ENCODE results near the gene PCK2.

The PCK2 gene

DNA sequence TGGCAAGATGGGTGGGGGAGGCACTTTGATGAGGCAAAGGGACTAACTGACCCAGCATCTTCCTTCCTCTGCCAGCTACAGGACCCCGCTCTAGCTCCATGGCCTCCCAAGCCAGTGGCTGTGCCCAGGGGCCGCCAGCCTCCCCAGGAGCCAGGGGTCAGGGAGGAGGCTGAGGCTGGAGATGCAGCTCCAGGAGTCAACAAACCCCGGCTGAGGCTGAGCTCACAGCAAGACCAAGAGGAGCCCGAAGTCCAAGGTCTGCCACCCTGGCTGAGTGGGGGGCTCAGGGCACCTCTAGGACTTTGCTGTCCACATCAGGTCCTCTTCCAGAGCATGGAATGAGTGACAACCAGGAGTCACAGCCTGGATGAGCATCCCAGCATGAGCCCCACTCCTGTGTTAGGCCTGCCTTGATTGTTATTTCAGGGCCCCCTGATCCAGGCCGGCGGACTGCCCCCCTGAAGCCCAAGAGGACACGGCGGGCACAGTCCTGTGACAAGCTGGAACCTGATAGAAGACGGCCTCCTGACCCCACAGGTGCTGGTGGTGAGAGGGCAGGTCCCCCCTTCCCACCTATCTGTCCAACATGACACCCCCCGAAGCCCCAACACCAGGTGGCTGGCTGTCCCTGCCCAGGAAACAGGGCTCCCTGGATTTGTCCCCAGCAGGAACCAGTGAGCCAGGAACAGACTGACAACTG is 25.2 kb upstream of the PCK2 start:
- H3K27ac ChIP-seq = no peak overlapping the region
- H3K27me3 ChIP-seq = no peaks in the 10 kb centered on the region
- no peaks in the 10 kb centered on the region for H3K36me3 ChIP-seq
- TF ChIP-seq, protein P1, sequence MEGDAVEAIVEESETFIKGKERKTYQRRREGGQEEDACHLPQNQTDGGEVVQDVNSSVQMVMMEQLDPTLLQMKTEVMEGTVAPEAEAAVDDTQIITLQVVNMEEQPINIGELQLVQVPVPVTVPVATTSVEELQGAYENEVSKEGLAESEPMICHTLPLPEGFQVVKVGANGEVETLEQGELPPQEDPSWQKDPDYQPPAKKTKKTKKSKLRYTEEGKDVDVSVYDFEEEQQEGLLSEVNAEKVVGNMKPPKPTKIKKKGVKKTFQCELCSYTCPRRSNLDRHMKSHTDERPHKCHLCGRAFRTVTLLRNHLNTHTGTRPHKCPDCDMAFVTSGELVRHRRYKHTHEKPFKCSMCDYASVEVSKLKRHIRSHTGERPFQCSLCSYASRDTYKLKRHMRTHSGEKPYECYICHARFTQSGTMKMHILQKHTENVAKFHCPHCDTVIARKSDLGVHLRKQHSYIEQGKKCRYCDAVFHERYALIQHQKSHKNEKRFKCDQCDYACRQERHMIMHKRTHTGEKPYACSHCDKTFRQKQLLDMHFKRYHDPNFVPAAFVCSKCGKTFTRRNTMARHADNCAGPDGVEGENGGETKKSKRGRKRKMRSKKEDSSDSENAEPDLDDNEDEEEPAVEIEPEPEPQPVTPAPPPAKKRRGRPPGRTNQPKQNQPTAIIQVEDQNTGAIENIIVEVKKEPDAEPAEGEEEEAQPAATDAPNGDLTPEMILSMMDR (IDR thresholded peaks at IDR 0.05) = no peak
- no peaks in the 10 kb centered on the region for H3K9me3 ChIP-seq
- no peak overlapping the region for H3K4me3 ChIP-seq (ENCODE audit: low read depth in 1 of 2, low read length in 1 of 2)
- H3K4me1 ChIP-seq (ENCODE audit: control insufficient read depth in 1 of 2, insufficient read depth in 1 of 2, low read depth in 1 of 2, low read length in 1 of 2) = peaks cover 24 to 27% of the 10 kb centered on the region in 2 experiments

DNA sequence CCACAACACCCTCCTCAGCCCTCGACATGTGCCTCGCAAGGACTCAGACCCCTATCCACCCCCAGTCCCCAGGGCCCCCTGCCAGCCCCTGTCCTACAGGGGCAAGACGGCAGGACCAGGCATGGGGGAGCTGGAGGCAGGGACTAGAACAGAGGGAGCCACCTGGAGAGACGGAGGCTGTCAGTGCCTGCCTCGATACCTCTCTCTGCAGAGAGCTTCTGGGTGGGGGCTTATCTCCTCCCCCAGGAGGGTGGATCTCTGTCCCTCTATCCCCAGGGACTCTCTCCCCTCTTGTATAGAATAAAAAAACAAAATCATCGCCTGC is 24.7 kb upstream of the PCK2 start:
- Histone ChIP-seq H3K27ac (no peak overlapping the region), H3K27me3 (no peaks in the 10 kb centered on the region), H3K9me3 (no peaks in the 10 kb centered on the region), H3K36me3 (no peaks in the 10 kb centered on the region), H3K4me1 (ENCODE audit: control insufficient read depth in 1 of 2, insufficient read depth in 1 of 2, low read depth in 1 of 2, low read length in 1 of 2) (peaks cover 24 to 27% of the 10 kb centered on the region in 2 experiments), H3K4me3 (ENCODE audit: low read depth in 1 of 2, low read length in 1 of 2) (no peak overlapping the region)
- TF ChIP-seq, protein P1 (IDR thresholded peaks at IDR 0.05) = no peak

DNA sequence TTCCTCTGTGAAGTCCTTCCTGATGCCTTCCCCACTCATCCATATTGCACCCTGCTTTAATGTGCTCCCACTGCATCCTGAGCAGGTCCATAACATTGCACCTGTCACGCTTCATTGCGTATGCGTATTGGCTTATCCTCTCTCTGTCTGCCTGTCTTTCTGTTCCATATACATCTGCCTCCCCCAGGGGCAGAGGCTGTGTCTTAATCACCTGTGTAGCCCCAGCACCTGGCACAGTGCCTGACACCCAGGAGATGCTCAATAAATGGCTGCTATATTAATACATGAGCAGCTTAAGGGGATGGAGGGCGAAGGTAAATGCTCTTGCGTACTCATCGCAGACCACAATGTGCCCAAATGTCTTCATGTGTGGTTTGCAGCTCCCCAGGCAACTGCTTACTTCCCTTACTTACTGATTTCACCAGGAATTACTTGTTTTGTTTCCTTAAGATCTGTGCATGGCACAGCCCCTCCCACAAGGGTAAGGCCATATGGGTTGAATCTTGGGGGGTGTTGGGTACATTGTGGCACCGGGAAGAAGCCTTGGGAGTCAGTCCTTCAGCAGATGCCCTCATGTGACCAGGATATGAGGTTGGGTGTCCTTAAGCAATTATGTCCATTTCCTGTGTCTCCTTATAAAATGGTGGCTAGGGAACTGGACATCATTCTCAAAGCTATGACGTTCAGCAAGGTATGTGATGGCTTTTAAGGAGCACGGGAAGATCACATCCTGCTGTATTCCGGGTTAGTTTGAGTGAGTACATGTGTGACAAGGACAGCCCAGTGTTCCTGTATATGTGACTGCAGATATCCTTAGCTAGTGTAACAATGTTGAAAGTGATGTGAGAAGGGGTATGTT is 23.6 kb upstream of the PCK2 start:
- no peak overlapping the region for H3K4me3 ChIP-seq (ENCODE audit: low read depth in 1 of 2, low read length in 1 of 2)
- no peaks in the 10 kb centered on the region for H3K9me3 ChIP-seq
- H3K36me3 ChIP-seq = no peaks in the 10 kb centered on the region
- TF ChIP-seq, protein P1 (IDR thresholded peaks at IDR 0.05) = no peak
- peaks cover 24 to 27% of the 10 kb centered on the region in 2 experiments for H3K4me1 ChIP-seq (ENCODE audit: control insufficient read depth in 1 of 2, insufficient read depth in 1 of 2, low read depth in 1 of 2, low read length in 1 of 2)
- no peak overlapping the region for H3K27ac ChIP-seq
- H3K27me3 ChIP-seq = no peaks in the 10 kb centered on the region

DNA sequence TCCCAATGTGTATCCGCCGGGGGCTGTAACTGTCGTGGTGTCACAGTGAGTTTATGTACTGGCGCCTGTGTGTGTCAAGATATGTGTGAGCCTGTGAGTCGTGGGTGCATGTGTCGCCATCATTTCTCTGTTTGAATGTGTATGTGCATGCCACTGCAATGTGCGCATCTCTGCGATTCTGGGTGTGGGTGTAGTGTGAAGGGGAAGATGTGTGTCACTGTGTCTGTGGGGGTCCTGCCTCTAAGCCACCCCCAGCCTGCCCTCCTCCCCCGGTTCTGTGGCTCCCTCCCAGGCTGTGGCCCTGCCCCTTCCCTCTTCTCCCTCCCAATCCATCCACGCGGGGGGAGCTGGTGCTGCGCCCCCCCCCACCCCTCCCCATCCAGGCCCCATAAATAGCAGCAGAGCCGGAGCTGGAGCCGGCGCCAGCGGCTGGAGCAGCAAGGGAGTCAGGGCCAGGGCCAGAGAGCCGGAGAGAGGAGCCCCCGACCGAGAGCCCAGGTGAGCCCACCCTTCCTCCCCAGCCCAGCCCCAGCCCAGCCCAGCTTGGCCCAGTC is 22.9 kb upstream of the PCK2 start, which contains the start of gene CPNE6:
TSS of gene CPNE6 (plus strand) at position 419 of the 554 bp plus-strand sequence. CDS start 1,375 bp downstream, outside the sequence.
- Histone ChIP-seq H3K4me3 (ENCODE audit: low read depth in 1 of 2, low read length in 1 of 2) (no peak within 1 kb of the TSS), H3K9me3 (no peaks in the 10 kb centered on the region), H3K4me1 (ENCODE audit: control insufficient read depth in 1 of 2, insufficient read depth in 1 of 2, low read depth in 1 of 2, low read length in 1 of 2) (peaks cover 24 to 27% of the 10 kb centered on the region in 2 experiments), H3K27ac (no peak within 1 kb of the TSS), H3K27me3 (no peaks in the 10 kb centered on the region), H3K36me3 (no peaks in the 10 kb centered on the region)
- TF ChIP-seq, protein P1 (IDR thresholded peaks at IDR 0.05) = no peak

DNA sequence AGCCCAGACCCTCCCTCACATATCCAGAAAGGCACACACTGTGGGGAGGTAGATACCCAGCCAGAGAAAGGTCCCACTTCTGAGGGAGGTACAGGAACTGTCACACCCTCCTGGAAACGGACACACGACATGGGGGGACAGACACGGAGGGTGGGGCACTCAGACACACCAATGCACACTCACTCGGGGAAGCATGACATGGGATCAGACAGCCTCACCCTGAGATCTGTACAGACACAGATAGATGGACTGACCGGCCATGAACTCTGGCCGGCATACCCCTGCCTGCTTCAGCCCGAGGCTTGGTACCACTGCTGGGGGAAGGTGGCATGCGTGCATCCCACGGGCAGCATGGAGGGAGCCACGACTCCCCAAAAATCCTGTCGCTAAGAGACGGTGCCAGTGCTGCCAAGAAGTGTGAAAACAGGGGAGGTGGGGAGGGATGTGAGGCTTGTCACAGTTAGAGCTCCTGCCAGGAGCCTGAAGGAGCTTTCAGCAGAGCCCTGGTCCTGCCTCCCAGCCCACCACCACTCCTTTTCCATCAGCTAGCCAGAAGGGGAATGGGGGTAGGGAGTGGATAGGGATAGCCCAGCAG is 22.2 kb upstream of the PCK2 start:
- Histone ChIP-seq H3K4me3 (ENCODE audit: low read depth in 1 of 2, low read length in 1 of 2) (no peak overlapping the region), H3K36me3 (no peaks in the 10 kb centered on the region), H3K4me1 (ENCODE audit: control insufficient read depth in 1 of 2, insufficient read depth in 1 of 2, low read depth in 1 of 2, low read length in 1 of 2) (peaks cover 24 to 27% of the 10 kb centered on the region in 2 experiments), H3K9me3 (no peaks in the 10 kb centered on the region), H3K27me3 (no peaks in the 10 kb centered on the region), H3K27ac (no peak overlapping the region)
- TF ChIP-seq, protein P1 (IDR thresholded peaks at IDR 0.05) = no peak

Data from neutrophil (primary cell).